ENCODE results near the gene XIRP2. TPM values are rescaled to one million over a fixed set of nuclear protein-coding genes. Genes with fewer than 3 reads are reported as not detected.
"Not testable (repeated sequence)": the region's sequence is repeated elsewhere in the genome, so short reads cannot be mapped to it uniquely, and the experiment has no call there.

Gene XIRP2
- total RNA-seq, 1 donor from 2014 or later, result not detected

DNA sequence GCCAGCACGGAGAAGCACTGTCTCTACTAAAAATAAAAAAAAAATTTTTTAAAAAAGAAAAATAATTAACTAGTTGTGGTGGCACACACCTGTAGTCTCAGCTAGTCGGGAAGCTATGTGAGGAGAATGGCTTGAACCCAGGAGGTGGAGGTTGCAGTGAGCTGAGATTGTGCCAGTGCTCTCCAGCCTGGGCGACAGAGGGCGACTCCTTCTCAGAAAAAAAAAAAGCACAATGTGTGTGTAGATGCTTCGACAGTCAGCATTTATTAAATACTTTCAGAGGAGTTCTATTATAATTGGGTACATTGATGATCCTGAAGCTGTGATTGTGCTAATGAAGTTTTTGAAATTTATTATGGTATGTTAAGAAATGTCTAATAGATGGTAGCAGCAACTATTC, 46.5 kb downstream of the XIRP2 start:
- ATAC-seq (no peak), DNase-seq (ENCODE audit: low spot score) (no peak)

- ATAC-seq (no peak), DNase-seq (ENCODE audit: low spot score) (no peak)
Observed at GRCh38 chr2:166942377-166942776, 54.1 kb downstream of the XIRP2 start.

- no peak for ATAC-seq
Observed at GRCh38 chr2:166944909-166945308, 56.6 kb downstream of the XIRP2 start.

DNA sequence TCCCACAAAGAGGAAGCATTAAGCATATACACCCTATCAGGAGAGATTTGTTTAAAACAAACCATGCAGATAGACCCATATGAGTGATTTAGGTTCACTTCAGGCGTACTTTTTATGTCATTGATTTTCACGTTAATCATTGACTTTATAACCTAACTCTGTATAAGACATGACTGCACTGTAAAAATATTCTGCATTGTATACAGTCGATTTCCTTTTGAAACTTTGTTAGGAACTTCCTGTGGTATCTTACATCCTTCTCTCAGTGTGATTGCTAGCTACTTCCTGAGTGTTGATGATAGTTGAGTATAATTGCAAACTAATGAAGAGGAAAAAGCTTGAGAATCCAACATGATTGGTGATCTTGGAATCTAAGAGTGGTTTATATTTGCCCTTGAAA, 69.4 kb downstream of the XIRP2 start:
- ATAC-seq (no peak), DNase-seq (ENCODE audit: low spot score) (no peak)

More at GRCh38 chr2:166944909-166945308, 56.6 kb downstream of the XIRP2 start:
- no peak for DNase-seq (ENCODE audit: low spot score)

DNA sequence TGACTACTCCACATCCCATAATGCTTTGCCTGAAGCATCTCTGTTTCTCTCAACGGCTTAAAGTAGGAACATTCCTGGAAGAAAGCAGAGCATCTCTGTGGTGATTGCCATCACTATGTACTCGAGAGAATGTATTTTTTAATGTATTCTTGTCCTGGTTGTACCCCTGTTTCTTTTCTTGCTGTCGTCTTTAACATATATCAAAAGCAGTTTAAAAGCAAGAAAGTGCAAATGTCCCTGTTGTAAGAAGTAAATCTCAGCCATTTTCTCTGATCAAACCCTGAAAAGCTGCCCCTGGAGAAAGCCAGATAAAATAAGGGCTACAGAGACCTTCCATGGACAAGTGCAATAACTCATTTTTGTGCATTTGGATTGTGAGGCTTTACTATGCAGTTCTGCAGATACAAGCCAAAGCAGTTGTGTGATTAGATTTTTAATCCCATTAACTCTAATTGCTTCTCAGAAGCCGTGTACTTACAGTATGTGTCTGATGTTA, 70.8 kb downstream of the XIRP2 start:
- ATAC-seq, result no peak
- DNase-seq (ENCODE audit: low spot score), result no peak

DNA sequence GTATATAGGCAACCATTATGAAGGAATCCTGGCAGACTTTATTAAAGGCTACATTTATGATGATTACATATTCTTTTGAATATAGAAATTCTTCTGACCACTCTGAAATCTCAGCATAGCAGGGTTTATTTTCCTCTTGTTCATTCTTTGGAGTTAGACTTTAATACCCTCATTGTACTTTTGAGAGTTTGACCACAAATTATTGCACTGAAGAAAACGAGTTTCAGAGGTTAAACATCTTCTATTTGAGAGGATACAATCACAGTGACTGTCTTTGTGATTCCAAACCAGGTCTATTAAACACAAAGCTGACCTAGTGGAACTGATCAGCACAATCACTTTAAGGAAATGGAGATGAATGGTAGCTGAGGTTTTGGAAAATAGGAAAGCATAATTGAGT, 71.3 kb downstream of the XIRP2 start:
- no peak for ATAC-seq
- no peak for DNase-seq (ENCODE audit: low spot score)

DNA sequence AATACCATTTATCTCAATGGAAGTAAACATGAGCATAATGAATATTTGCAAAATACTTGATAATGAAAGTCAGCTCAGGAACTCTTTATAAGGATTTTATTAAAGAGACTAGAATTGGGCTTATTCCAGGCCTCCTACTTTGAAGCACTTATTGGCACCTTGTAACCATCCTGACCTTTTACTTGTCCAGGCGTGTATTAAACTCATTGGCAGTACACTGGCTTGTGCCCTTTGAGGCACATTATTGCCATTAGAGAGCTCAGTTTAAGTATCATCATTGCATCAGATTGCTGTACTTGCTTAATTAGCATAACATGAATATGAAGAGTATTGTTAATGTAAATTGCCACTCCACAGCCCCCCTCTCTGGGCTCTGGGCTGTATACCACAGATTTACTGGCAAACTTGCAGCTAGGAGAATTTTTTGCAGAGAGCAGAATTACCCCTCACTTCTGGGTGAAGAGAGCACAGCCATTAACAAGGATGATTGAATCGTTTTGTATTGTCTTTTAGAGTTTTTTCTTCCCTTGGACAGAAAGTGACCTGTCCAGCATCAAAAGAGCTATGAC, 72.5 kb downstream of the XIRP2 start:
- DNase-seq (ENCODE audit: low spot score), result no peak
- no peak for ATAC-seq

DNA sequence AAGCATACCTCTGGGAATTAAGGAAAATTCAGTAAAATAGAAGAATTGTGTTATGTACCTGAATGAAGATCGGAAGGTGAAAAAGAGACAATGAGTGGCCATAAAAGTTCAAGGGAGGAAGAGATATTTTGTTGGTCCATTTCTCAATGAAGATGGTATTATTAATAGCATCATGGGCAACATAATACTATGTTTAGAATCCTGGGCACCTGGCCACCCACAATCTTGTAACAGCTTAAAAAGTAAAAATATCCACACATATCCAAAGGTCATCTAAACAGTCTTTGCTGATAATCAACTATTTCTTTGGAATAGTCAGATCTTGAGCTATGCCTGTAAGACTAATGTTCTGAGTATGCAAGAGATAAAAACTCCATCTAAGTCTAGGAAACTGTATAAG, 73.7 kb downstream of the XIRP2 start:
- DNase-seq (ENCODE audit: low spot score) (no peak), ATAC-seq (no peak)

- DNase-seq (ENCODE audit: low spot score) (no peak), ATAC-seq (no peak)
Observed at GRCh38 chr2:166969486-166969885, 81.2 kb downstream of the XIRP2 start.

DNA sequence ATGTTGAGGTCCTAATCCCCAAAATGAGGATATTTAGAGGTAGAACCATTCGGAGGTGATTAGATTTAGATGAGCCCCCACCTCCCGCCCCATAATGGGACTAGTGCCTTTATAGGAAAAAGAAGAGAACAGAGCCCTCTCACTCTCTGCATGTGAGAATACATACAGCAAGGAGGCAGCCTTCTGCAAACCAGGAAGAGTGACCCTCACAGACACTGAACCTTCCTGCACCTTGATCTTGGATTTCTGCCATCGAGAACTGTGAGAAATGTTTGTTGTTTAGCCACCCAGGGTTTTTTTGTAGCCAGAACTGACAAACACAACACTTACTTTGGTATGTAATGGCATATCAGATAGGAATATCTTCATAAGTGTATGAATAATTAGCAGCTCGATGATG, 83.7 kb downstream of the XIRP2 start:
- ATAC-seq, result no peak
- DNase-seq (ENCODE audit: low spot score), result no peak

DNA sequence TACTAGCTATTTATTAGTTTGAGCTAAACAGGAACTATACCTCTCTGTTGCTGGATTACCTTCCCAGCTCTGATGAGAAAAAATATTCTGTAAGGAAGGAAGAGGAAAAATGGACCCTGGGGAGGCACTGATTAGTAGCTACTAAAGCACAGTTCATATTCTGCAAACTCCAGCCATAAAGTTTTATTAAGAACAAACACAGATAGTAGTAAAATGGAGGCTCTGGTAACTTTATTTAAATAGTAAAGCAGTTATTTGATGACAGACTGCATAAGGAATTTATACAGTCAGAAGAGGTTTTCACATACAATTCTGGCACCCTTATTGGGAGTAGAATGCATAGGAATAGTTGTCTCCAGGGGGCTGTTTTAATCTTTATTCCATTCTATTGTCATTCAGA, 84.1 kb downstream of the XIRP2 start:
- no peak for DNase-seq (ENCODE audit: low spot score)
- no peak for ATAC-seq

GRCh38 chr2:166984188-166984587, 95.9 kb downstream of the XIRP2 start:
- DNase-seq (ENCODE audit: low spot score), result no peak
- ATAC-seq, result no peak

DNA sequence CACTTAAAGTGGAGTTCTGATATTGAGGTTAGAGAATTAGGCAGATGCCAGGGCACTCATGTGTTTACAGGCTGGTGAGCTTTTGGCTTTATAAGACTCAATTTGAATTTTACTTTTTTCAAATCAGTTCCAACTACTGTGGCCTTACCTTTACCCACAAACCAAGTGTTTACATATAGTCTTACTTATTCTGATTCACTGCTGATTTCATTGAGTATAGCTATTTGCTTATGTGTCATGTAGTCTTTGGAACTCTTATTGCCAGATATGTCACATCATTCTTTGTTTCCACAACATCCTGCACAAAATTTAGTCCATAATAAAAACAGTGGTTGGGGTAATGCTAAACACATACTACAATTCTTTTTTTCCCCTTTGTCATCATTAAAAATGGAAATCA, 96.5 kb downstream of the XIRP2 start:
- DNase-seq (ENCODE audit: low spot score) (no peak), ATAC-seq (no peak)

DNA sequence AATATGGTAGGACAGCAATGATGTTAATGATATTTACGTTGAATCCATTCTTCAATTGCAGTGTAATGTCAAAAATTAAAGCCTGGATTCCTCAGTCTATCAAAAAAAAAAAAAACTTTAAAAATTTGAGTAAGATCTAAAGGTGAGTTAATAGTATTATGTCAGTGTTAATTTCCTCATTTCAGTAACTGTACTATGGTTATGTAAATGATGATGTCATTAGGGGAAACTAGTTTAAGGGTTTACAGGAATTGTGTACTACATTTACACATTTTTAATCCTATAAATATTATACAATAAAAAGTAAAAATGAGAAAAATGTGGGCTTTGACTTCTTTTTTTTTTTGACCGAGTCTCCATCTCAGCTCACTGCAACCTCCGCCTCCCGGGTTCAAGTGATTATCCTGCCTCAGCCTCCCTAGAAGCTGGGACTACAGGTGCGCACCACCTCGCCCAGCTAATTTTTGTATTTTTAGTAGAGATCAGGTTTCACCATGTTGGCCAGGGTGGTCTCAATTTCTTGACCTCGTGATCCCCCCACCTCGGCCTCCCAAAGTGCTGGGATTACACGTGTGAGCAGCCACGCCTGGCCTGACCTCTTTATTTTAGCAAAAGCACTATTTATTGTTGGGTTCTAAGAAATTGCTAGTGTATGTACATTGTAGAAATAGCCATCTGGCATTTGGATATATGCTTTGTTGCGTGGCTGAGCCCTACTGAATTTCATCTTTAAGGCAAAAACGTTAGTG, 106.5 kb downstream of the XIRP2 start:
- ATAC-seq (no peak), DNase-seq (ENCODE audit: low spot score) (no peak)

- no peak for DNase-seq (ENCODE audit: low spot score)
- ATAC-seq, result no peak
Observed at GRCh38 chr2:166996465-166996864, 108.2 kb downstream of the XIRP2 start.

GRCh38 chr2:167001165-167001564, 112.9 kb downstream of the XIRP2 start:
- ATAC-seq (no peak), DNase-seq (ENCODE audit: low spot score) (no peak)

DNA sequence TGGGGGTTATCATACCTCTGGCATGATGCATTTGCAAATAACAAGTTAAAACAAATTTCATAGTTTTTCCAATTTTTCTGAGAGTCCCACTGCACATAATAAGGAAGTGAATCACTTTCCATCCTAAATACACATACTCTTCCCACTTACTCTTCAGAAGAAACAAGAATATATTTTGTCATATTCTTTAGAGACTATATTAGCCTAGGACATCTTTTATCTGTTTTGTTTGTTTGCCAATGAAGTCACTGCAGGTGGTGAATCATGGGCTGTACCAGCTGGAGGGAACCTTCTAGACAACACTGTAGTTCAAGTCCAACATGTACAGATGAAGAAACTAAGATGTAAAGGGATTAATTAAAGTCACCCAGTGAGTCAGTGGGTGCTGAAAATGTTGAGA, 116.8 kb downstream of the XIRP2 start:
- DNase-seq (ENCODE audit: low spot score), result no peak
- ATAC-seq, result no peak

GRCh38 chr2:167013227-167013626, 124.9 kb downstream of the XIRP2 start:
- DNase-seq (ENCODE audit: low spot score) (no peak), ATAC-seq (no peak)

- no peak for DNase-seq (ENCODE audit: low spot score)
- ATAC-seq, result no peak
Observed at GRCh38 chr2:167015806-167016205, 127.5 kb downstream of the XIRP2 start.

GRCh38 chr2:167017021-167017420, 128.7 kb downstream of the XIRP2 start:
- ATAC-seq (no peak), DNase-seq (ENCODE audit: low spot score) (no peak)

DNA sequence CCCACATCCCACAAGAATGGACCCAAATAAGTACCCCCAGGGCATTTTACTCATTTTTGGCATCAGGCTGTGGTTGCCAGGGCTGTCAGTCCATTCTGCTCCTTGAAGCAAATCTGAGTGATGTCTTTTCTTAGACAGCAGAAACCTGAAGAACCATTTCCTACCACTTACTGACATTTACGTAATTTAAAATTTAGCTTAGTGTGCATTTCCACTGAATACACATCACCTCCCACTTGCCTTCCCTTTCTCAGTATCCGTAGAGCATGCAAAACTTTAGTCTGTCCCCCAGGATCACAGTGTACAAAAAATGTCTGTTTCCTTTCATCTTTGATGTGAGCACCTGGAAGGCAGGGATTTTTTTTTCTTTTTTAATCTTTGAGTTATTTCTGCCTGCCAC, 130.3 kb downstream of the XIRP2 start:
- ATAC-seq (no peak), DNase-seq (ENCODE audit: low spot score) (no peak)

GRCh38 chr2:167028503-167028902, 140.2 kb downstream of the XIRP2 start:
- no peak for DNase-seq (ENCODE audit: low spot score)
- ATAC-seq, result no peak

GRCh38 chr2:167034976-167035375, 146.7 kb downstream of the XIRP2 start:
- ATAC-seq; DNase-seq (ENCODE audit: low spot score): not testable (repeated sequence)

Measured in left lobe of liver (tissue), 2 donors.